GDM1 (cell line): ENCODE results near the gene HILPDA.
A peak's percentile ranks its signal among the peaks of the same experiment; 100 is the strongest.
"Not testable (repeated sequence)": the region's sequence is repeated elsewhere in the genome, so short reads cannot be mapped to it uniquely, and the experiment has no call there.

Experiments used
- DNase-seq: peaks from one replicate; lab custom pipeline; 2025; lab: John Stamatoyannopoulos, UW

HILPDA gene

GRCh38 chr7:128463345-128463744, 7.7 kb downstream of the HILPDA start:
- not testable (repeated sequence) for DNase-seq

GRCh38 chr7:128463933-128464332, 8.3 kb downstream of the HILPDA start:
- DNase-seq, result not testable (repeated sequence)

- not testable (repeated sequence) for DNase-seq
These were observed 11.2 kb downstream of the HILPDA start for GRCh38 chr7:128466871-128467270.

GRCh38 chr7:128476402-128477335, 21.0 kb downstream of the HILPDA start, which contains the start of gene METTL2B:
Gene METTL2B (plus strand): TSS chr7:128476748. CDS start chr7:128476766, 18 bp downstream.
- DNase-seq, result peak; percentile 85

GRCh38 chr7:128477336-128477690, 21.6 kb downstream of the HILPDA start:
- DNase-seq, result not testable (repeated sequence)

GRCh38 chr7:128479082-128479481, 23.4 kb downstream of the HILPDA start:
- DNase-seq, result not testable (repeated sequence)

- DNase-seq, result not testable (repeated sequence)
These were observed 32.5 kb downstream of the HILPDA start for GRCh38 chr7:128488134-128488533.

- DNase-seq, result no peak
These were observed 41.7 kb downstream of the HILPDA start for GRCh38 chr7:128497405-128497804.

- DNase-seq, result not testable (repeated sequence)
These were observed 49.7 kb downstream of the HILPDA start for GRCh38 chr7:128505416-128505815.

- DNase-seq, result not testable (repeated sequence)
These were observed 51.1 kb downstream of the HILPDA start for GRCh38 chr7:128506819-128507218.

- not testable (repeated sequence) for DNase-seq
These were observed 51.8 kb downstream of the HILPDA start for GRCh38 chr7:128507321-128507993.
